Fibroblast of lung (primary cell): ENCODE results near the gene PPIC. TPM values are rescaled to one million over a fixed set of nuclear protein-coding genes. Genes with fewer than 3 reads are reported as not detected.
"Not testable (repeated sequence)": the region's sequence is repeated elsewhere in the genome, so short reads cannot be mapped to it uniquely, and the experiment has no call there.

Experiments used
- DNase-seq, 2 donors: peaks; one replicate each; pipeline versions ENCODE4 v3.0.0 to v3.0.0-alpha.2; 2010; ENCODE audit warnings: low read depth in 2 of 2
- H2AFZ ChIP-seq: 2 replicates; pipeline ENCODE4 v1.5.1; 2012; ENCODE audit warnings: low read length, control low read depth, inconsistent platforms
- H3K27ac ChIP-seq: 2 replicates; pipeline ENCODE4 v1.5.1; 2011; ENCODE audit warnings: low read length, control low read depth; ENCODE audit not compliant: insufficient read depth
- H3K27me3 ChIP-seq: 2 replicates; pipeline ENCODE4 v1.5.1; 2011; ENCODE audit warnings: mild to moderate bottlenecking, low read length; ENCODE audit not compliant: control insufficient read depth, insufficient read depth
- H3K36me3 ChIP-seq: 2 replicates; pipeline ENCODE4 v1.5.1; 2011; ENCODE audit warnings: low read length; ENCODE audit not compliant: control insufficient read depth, insufficient read depth
- H3K4me1 ChIP-seq: 2 replicates; pipeline ENCODE4 v1.5.1; 2011; ENCODE audit warnings: low read length; ENCODE audit not compliant: control insufficient read depth, insufficient read depth; ENCODE audit errors: extremely low read depth
- H3K4me2 ChIP-seq: 2 replicates; pipeline ENCODE4 v1.5.1; 2011; ENCODE audit warnings: low read length, control low read depth; ENCODE audit not compliant: insufficient read depth; ENCODE audit errors: extremely low read depth
- H3K4me3 ChIP-seq, 4 experiments: fragments of 200-600 bp in 1 of 4; sonication (generic) in 1 of 4; replicated peaks in 1 of 4; 2 replicates each; pipeline ENCODE4 v1.5.1; 2011 to 2016; ENCODE audit warnings: low read length in 4 of 4, low read depth in 3 of 4, mild to moderate bottlenecking in 3 of 4, control low read depth in 2 of 4, inconsistent platforms in 1 of 4, mixed read lengths in 1 of 4; ENCODE audit not compliant: insufficient read depth in 1 of 4; ENCODE audit errors: control extremely low read depth in 1 of 4
- H3K79me2 ChIP-seq: 2 replicates; pipeline ENCODE4 v1.5.1; 2012; ENCODE audit warnings: mild to moderate bottlenecking, low read length, inconsistent platforms; ENCODE audit not compliant: control insufficient read depth, insufficient read depth
- H3K9ac ChIP-seq: 2 replicates; pipeline ENCODE4 v1.5.1; 2011; ENCODE audit warnings: mild to moderate bottlenecking, low read length, control low read depth; ENCODE audit not compliant: insufficient read depth
- H3K9me3 ChIP-seq: 2 replicates; pipeline ENCODE4 v1.5.1; 2012; ENCODE audit warnings: low read depth, low read length; ENCODE audit not compliant: control insufficient read depth, insufficient read depth
- H4K20me1 ChIP-seq: 2 replicates; pipeline ENCODE4 v1.5.1; 2011; ENCODE audit warnings: low read length; ENCODE audit not compliant: control insufficient read depth, insufficient read depth; ENCODE audit errors: extremely low read depth
- CTCF ChIP-seq, 2 donors: IDR thresholded peaks in 1 of 2; conservative IDR thresholded peaks in 1 of 2; 1 replicate in 1 of 2; 2 replicates in 1 of 2; pipeline ENCODE4 v1.5.1; 2011 to 2012; ENCODE audit warnings: low read length in 2 of 2, control low read depth in 1 of 2, inconsistent platforms in 1 of 2, low read depth in 1 of 2, mild to moderate bottlenecking in 1 of 2
- EZH2 ChIP-seq: IDR thresholded peaks from 2 replicates; pipeline ENCODE4 v1.5.1; 2012; ENCODE audit warnings: low read length, control low read depth, mild to moderate bottlenecking; ENCODE audit errors: missing control alignments
- polyA plus RNA-seq, 2 donors: library from polyadenylated mRNA; depleted of rRNA in 1 of 2; stranded (reverse) in 1 of 2; unstranded in 1 of 2; fragments of >200 nt; gene quantifications; 2 replicates each; pipeline ENCODE4 v1.2.1, GENCODE V29; 2011 to 2012; ENCODE audit warnings: missing spikeins in 1 of 2
- total RNA-seq: library from RNA; depleted of rRNA; stranded (reverse); fragments of >200 nt; gene quantifications from 2 replicates; pipeline ENCODE4 v1.2.1, GENCODE V29; 2014

Gene PPIC
- total and polyA plus RNA-seq, 2 donors (not counting 1 experiment from before 2014, with no cell fraction given) = 65.7 to 105 TPM

GRCh38 chr5:122978644-122979297 is 57.8 kb downstream of the PPIC start:
- no peak overlapping the region for H3K9ac ChIP-seq
- no peak overlapping the region for H3K4me2 ChIP-seq
- TF ChIP-seq CTCF (conservative IDR thresholded peaks at IDR 0.05 in 1 of 2, IDR thresholded peaks at IDR 0.05 in 1 of 2; ENCODE audit: low read depth in 1 of 2, low read length in 2 of 2) (no peak), EZH2 (no peak)
- no peaks in the 10 kb centered on the region for H3K4me1 ChIP-seq
- no peaks in the 10 kb centered on the region for H3K79me2 ChIP-seq
- H3K27ac ChIP-seq = no peak overlapping the region
- H3K36me3 ChIP-seq = no peaks in the 10 kb centered on the region
- H4K20me1 ChIP-seq = no peaks in the 10 kb centered on the region
- no peak overlapping the region for H3K4me3 ChIP-seq
- no peak for DNase-seq
- no peaks in the 10 kb centered on the region for H3K9me3 ChIP-seq
- no peak overlapping the region for H2AFZ ChIP-seq
- no peaks in the 10 kb centered on the region for H3K27me3 ChIP-seq

DNA sequence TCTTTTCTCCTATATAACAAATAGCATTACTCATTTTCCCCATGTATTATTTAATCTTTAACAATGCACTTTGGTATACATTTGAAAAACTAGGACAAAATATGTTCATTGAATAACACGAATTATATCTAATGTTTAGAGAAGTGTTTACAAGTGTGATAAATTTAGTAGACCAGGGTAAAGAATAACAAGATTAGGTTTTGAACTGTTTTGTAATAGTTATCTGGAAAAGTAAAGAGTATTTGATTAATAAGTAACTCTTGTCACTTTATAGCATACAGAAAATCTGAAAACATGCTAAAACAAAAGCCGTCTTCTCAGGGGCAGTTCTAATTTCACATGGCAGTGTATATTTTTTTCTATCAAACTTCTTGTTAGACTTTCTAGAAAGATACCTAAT is 58.5 kb downstream of the PPIC start:
- H3K27me3 ChIP-seq = no peaks in the 10 kb centered on the region
- H2AFZ ChIP-seq = no peak overlapping the region
- H3K79me2 ChIP-seq = no peaks in the 10 kb centered on the region
- TF ChIP-seq CTCF (conservative IDR thresholded peaks at IDR 0.05 in 1 of 2, IDR thresholded peaks at IDR 0.05 in 1 of 2; ENCODE audit: low read depth in 1 of 2, low read length in 2 of 2) = no peak
- no peak for TF ChIP-seq EZH2
- no peak overlapping the region for H3K9ac ChIP-seq
- H3K36me3 ChIP-seq = no peaks in the 10 kb centered on the region
- no peak overlapping the region for H3K27ac ChIP-seq
- DNase-seq = no peak
- H4K20me1 ChIP-seq = no peaks in the 10 kb centered on the region
- peaks cover 4% of the 10 kb centered on the region for H3K4me1 ChIP-seq
- H3K4me3 ChIP-seq = no peak overlapping the region
- no peaks in the 10 kb centered on the region for H3K9me3 ChIP-seq
- no peak overlapping the region for H3K4me2 ChIP-seq

DNA sequence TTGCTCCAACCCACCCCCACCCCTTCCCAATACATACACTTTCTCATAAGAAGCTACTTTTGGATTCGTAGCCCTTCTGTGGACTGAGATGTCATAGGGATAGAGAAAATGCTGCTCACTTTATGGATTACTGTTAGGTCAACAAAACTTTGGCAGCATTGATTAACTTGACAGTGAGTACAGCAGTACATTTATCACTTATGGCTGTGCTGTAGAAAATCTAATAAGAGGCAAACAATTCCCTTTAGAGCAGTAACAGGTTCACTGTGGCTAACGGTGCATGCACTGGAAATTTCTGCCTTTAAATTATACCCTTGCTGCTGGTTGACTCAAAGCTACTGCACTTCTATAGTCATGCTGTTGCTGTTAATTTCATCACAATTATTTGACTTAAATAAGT is 59.2 kb downstream of the PPIC start:
- no peaks in the 10 kb centered on the region for H3K27me3 ChIP-seq
- H2AFZ ChIP-seq = no peak overlapping the region
- no peaks in the 10 kb centered on the region for H4K20me1 ChIP-seq
- TF ChIP-seq EZH2 (no peak), CTCF (conservative IDR thresholded peaks at IDR 0.05 in 1 of 2, IDR thresholded peaks at IDR 0.05 in 1 of 2; ENCODE audit: low read depth in 1 of 2, low read length in 2 of 2) (no peak)
- no peak overlapping the region for H3K4me2 ChIP-seq
- no peaks in the 10 kb centered on the region for H3K9me3 ChIP-seq
- DNase-seq = no peak
- no peak overlapping the region for H3K4me3 ChIP-seq
- H3K27ac ChIP-seq = no peak overlapping the region
- H3K79me2 ChIP-seq = no peaks in the 10 kb centered on the region
- no peak overlapping the region for H3K9ac ChIP-seq
- H3K4me1 ChIP-seq = peaks cover 4% of the 10 kb centered on the region
- H3K36me3 ChIP-seq = no peaks in the 10 kb centered on the region

GRCh38 chr5:122974251-122974650 is 62.3 kb downstream of the PPIC start:
- not testable (repeated sequence) for DNase-seq, H3K27me3 ChIP-seq, H3K79me2 ChIP-seq, H3K9me3 ChIP-seq, H4K20me1 ChIP-seq, H3K4me1 ChIP-seq, H3K4me2 ChIP-seq, H3K27ac ChIP-seq, H2AFZ ChIP-seq, H3K9ac ChIP-seq, H3K36me3 ChIP-seq, H3K4me3 ChIP-seq

- DNase-seq, H3K27ac ChIP-seq, H3K4me2 ChIP-seq, H3K9ac ChIP-seq, H3K4me3 ChIP-seq, H3K9me3 ChIP-seq, H4K20me1 ChIP-seq, H2AFZ ChIP-seq, H3K79me2 ChIP-seq, H3K4me1 ChIP-seq, H3K27me3 ChIP-seq, H3K36me3 ChIP-seq: not testable (repeated sequence)
These were observed 62.8 kb downstream of the PPIC start for GRCh38 chr5:122973759-122974158.
